Measurements from ENCODE around the gene ZFYVE28. TPM values are rescaled to one million over a fixed set of nuclear protein-coding genes. Genes with fewer than 3 reads are reported as not detected.

Gene ZFYVE28
- total RNA-seq, 6 donors from 2014 or later, result 10.8 to 51.3 (median 15.2) TPM

DNA sequence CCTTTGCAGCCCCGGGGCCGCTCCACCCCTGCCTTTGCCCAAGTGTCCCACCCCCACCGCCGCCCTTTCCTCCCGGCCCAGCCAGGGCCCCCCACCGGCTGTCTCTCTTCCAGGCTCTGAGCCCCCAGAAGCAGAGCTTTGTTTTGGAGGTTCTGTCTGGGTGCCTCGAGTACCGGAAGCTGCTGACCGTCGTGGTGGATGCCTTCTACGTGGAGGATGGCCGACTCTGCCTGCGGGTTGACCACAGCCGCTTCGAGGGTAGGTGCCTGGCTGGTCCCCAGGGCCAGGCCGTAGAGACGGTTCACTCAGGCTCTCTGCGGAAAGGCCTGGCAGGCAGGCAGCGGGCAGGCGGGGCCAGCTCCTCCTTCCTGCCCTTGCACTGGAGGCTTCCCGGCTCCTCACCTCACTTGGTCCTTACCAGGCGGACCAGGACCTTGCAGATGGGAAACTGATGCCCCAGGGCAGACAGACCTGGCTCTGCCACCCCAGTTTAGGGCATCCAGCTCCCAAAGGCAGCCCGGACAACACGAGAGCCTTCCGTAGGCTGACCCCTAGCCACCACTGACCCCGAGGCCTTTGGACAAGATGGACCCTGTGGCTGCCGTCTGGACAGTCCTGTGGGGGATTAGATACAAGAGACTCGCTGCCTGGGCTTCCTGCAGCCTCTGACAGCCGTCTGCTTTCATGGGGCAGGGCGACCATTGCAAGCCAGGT lies 18.5 kb upstream of the ZFYVE28 start:
- Histone ChIP-seq H3K9me3 (no peaks in the 10 kb centered on the region), H3K4me1 (no peaks in the 10 kb centered on the region), H3K27me3 (no peaks in the 10 kb centered on the region), H3K36me3 (no peaks in the 10 kb centered on the region), H3K4me3 (no peak overlapping the region), H3K27ac (no peak overlapping the region)
- DNase-seq, result peak in 1 of 2 donors; percentile 61
- 80 to 86% methylated on average over 22 to 30 of the region's 30 CpGs for WGBS, 2 donors
- no peak for ATAC-seq (ENCODE audit: low FRiP score in 2 of 2)
- TF ChIP-seq, protein P1, sequence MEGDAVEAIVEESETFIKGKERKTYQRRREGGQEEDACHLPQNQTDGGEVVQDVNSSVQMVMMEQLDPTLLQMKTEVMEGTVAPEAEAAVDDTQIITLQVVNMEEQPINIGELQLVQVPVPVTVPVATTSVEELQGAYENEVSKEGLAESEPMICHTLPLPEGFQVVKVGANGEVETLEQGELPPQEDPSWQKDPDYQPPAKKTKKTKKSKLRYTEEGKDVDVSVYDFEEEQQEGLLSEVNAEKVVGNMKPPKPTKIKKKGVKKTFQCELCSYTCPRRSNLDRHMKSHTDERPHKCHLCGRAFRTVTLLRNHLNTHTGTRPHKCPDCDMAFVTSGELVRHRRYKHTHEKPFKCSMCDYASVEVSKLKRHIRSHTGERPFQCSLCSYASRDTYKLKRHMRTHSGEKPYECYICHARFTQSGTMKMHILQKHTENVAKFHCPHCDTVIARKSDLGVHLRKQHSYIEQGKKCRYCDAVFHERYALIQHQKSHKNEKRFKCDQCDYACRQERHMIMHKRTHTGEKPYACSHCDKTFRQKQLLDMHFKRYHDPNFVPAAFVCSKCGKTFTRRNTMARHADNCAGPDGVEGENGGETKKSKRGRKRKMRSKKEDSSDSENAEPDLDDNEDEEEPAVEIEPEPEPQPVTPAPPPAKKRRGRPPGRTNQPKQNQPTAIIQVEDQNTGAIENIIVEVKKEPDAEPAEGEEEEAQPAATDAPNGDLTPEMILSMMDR (IDR thresholded peaks at IDR 0.05), result no peak
- TF ChIP-seq EP300 (IDR thresholded peaks at IDR 0.05) (no peak), POLR2A (IDR thresholded peaks at IDR 0.05) (no peak), POLR2AphosphoS5 (IDR thresholded peaks at IDR 0.05) (no peak)

DNA sequence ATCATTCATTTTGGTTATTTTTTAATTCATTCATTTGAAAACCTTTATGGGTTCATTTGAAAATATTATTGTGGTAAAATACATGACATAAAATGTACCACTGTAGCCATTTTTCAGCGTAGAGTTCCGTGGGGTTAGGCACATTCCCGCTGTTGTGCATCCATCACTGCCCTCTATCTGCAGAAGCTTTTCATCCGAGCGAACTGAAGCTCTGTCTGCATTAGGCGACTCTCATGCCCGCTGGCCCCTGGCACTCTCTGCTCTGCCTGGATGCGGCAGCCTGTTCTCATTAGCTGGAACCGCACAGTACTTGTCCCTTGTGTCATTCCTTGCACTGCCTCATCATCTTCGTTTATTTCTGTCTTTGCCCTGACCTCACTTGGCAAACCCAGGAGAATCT lies 17.9 kb upstream of the ZFYVE28 start:
- ATAC-seq (ENCODE audit: low FRiP score in 2 of 2), result no peak
- no peaks in the 10 kb centered on the region for H3K9me3 ChIP-seq
- H3K4me3 ChIP-seq, result no peak overlapping the region
- H3K4me1 ChIP-seq, result no peaks in the 10 kb centered on the region
- H3K36me3 ChIP-seq, result no peaks in the 10 kb centered on the region
- H3K27ac ChIP-seq, result no peak overlapping the region
- whole genome bisulfite sequencing, 2 donors, result 60 to 69% methylated on average over 10 of the region's 10 CpGs
- no peak for DNase-seq
- TF ChIP-seq EP300 (IDR thresholded peaks at IDR 0.05) (no peak), POLR2AphosphoS5 (IDR thresholded peaks at IDR 0.05) (no peak), POLR2A (IDR thresholded peaks at IDR 0.05) (no peak)
- TF ChIP-seq, protein P1 (IDR thresholded peaks at IDR 0.05), result no peak
- no peaks in the 10 kb centered on the region for H3K27me3 ChIP-seq

DNA sequence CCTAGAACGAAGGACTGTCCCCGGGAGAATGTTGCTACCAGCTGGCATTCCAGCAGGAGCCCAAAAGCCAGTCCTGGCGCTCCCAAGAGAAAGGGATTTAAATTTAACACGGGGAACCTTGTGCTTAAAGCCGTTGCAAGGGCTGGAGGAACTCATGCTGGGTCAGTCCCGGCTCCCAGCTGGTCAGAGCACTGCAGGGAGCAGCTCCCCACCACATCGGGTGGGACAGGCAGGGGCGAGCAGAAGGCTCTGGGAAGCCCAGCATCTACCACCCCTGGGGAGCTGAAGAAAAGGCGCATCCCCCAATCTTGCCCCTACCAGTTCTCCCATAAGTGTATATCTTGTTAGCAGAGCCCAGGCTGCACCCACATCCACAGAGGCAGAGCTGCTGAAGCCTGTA lies 16.0 kb upstream of the ZFYVE28 start:
- ATAC-seq (ENCODE audit: low FRiP score in 2 of 2) (no peak), DNase-seq (no peak)
- H3K9me3 ChIP-seq, result no peaks in the 10 kb centered on the region
- TF ChIP-seq, protein P1 (IDR thresholded peaks at IDR 0.05), result no peak
- no peak for TF ChIP-seq EP300 (IDR thresholded peaks at IDR 0.05)
- no peak for TF ChIP-seq POLR2A (IDR thresholded peaks at IDR 0.05)
- TF ChIP-seq POLR2AphosphoS5 (IDR thresholded peaks at IDR 0.05), result no peak
- no peaks in the 10 kb centered on the region for H3K36me3 ChIP-seq
- no peak overlapping the region for H3K27ac ChIP-seq
- H3K4me1 ChIP-seq, result no peaks in the 10 kb centered on the region
- H3K4me3 ChIP-seq, result no peak overlapping the region
- no peaks in the 10 kb centered on the region for H3K27me3 ChIP-seq
- 63 to 64% methylated on average over 4 to 9 of the region's 9 CpGs for WGBS, 2 donors

DNA sequence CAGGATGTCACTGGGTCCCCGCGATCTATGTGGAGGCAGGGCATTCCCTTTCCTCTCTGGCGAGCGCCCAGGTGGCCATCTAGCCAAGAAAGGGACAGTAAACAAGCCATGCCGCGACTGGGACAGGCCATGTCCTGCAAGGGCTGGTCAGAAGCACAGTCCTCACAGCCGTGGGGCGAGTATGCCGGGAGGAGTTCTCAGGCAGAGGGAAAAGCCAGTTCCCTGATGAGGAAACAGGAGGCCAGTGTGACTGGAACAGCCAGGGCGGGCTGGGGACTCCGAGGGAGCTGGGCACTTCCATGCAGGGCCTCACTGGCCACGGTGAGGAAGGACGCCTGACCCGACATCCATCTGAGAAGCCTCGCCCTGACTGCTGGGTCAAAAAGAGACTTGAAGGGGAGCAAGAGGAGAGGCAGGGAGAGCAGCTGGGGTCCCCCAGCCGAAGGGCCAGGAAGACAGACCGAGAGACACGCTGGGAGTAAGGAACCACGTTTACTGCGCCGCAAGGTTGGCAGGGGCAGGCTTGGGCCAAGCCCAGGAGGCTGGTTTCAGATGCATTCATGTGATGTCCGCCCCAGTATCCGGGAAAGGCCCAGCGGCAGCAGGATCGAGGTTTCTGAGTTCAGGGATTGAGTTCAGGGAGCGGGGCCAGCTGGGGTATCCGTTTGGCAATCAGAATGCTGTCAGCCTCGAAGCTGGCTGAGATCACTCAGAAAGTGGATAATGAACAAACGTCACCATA lies 15.3 kb upstream of the ZFYVE28 start:
- no peak for DNase-seq
- H3K9me3 ChIP-seq, result no peaks in the 10 kb centered on the region
- ATAC-seq (ENCODE audit: low FRiP score in 2 of 2), result no peak
- 74 to 82% methylated on average over 23 to 29 of the region's 29 CpGs for WGBS, 2 donors
- no peaks in the 10 kb centered on the region for H3K36me3 ChIP-seq
- no peak overlapping the region for H3K27ac ChIP-seq
- no peaks in the 10 kb centered on the region for H3K27me3 ChIP-seq
- TF ChIP-seq POLR2AphosphoS5 (IDR thresholded peaks at IDR 0.05), result no peak
- TF ChIP-seq EP300 (IDR thresholded peaks at IDR 0.05), result no peak
- no peak overlapping the region for H3K4me3 ChIP-seq
- no peaks in the 10 kb centered on the region for H3K4me1 ChIP-seq

DNA sequence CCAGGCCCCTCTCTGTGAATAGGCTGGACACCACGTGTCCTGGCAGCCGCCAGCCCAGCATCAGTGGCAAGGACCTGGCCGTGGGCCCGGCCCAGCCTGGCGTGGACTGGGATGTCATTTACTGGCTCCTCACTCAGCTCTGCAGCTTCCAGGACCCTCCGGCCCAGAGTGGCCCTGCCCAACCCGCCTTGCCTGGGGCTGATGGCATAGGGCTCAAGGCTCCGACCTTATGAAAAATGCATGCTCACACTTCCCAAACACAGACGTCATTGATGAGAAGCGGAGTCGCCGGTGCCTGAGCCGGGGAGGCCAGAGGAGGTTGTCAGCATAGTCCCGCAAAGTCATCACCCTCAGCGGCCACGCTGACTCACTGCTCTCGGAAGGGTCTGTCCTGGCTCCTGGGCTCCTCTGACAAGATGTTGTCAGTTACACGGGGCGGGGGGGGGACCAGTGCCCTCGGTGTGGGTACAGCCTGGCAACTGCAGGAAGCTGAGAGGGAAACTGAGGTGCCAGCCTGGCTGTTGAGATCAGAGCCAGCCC lies 14.6 kb upstream of the ZFYVE28 start:
- Histone ChIP-seq H3K9me3 (no peaks in the 10 kb centered on the region), H3K4me1 (no peaks in the 10 kb centered on the region), H3K27me3 (no peaks in the 10 kb centered on the region), H3K27ac (no peak overlapping the region), H3K4me3 (no peak overlapping the region), H3K36me3 (no peaks in the 10 kb centered on the region)
- no peak for ATAC-seq (ENCODE audit: low FRiP score in 2 of 2)
- TF ChIP-seq, protein P1 (IDR thresholded peaks at IDR 0.05), result no peak
- TF ChIP-seq POLR2AphosphoS5 (IDR thresholded peaks at IDR 0.05), result no peak
- TF ChIP-seq POLR2A (IDR thresholded peaks at IDR 0.05), result no peak
- TF ChIP-seq EP300 (IDR thresholded peaks at IDR 0.05), result no peak
- peak in 1 of 2 donors; percentile 59 for DNase-seq
- 80 to 81% methylated on average over 3 to 16 of the region's 20 CpGs for WGBS, 2 donors
